Islet of Langerhans (tissue), 1 donor: ENCODE measurements around the gene APOBEC3B.
A peak's percentile ranks its signal among the peaks of the same experiment; 100 is the strongest.
"Not testable (repeated sequence)": the region's sequence is repeated elsewhere in the genome, so short reads cannot be mapped to it uniquely, and the experiment has no call there.

Experiments
- FAIRE-seq: peaks from one replicate; lab custom pipeline; 2011; peaks lifted over from hg19 to GRCh38; lab: Jason Lieb, UNC

The APOBEC3B gene

DNA sequence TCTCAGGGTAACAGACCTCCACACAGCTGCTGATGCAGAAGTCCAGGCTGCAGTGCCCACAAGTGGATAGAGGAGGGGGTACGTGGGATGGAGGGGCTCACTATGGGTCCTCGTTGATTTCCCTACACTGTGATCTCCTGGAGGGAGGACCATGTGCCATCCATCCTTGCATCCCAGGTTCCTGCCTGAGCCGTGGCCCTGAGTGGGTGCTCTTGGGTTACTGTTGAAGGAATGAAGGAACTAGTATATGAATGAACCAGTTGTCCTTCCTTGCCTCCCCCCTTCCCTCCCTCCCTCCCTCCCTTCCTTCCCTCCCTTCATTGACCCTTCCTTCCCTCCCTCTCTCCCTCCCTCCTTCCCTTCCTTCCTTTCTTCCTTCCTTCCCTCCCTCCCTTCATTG, 15.4 kb downstream of the APOBEC3B start:
- FAIRE-seq = no peak

DNA sequence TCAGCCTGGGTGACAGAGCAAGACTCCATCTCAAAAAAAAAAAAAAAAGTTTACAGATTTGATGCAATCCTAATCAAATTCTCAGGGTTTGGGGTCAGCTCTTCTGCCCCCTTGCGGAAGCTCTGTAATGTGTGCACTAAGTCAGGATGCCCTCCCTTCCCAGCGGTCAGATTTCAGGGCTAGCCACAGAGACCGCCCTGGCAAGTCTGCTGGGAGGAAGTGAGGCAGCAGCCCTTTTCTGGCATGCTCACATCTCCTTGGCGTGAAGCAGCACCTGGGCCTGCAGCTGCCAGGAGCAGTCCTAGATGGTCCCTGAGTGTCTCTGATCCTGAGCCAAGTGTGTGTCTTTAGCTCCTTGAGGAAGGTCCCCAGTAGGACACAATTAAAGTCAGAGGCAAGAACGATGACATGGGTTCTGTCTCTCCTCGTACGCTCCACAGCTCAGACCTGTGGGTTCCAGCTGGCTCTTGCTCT, 21.1 kb downstream of the APOBEC3B start:
- FAIRE-seq = peak; percentile 70

DNA sequence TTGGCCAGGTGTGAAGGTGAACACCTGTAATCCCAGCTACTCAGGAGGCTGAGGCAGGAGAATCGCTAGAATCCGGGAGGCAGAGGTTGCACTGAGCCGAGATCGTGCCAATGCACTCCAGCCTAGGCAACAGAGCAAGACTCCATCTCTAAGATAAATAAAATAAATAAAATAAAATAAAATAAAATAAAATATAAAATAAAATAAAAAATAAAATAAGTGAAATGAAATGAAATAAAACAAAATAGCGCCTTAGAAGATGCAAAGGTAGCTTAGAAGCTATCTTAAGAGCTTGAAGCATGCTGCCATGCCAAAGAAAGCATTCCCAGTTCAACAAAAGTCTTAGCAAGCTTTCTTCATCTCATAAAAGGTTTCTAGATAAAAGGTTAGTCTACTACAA, 25.0 kb downstream of the APOBEC3B start:
- no peak for FAIRE-seq

DNA sequence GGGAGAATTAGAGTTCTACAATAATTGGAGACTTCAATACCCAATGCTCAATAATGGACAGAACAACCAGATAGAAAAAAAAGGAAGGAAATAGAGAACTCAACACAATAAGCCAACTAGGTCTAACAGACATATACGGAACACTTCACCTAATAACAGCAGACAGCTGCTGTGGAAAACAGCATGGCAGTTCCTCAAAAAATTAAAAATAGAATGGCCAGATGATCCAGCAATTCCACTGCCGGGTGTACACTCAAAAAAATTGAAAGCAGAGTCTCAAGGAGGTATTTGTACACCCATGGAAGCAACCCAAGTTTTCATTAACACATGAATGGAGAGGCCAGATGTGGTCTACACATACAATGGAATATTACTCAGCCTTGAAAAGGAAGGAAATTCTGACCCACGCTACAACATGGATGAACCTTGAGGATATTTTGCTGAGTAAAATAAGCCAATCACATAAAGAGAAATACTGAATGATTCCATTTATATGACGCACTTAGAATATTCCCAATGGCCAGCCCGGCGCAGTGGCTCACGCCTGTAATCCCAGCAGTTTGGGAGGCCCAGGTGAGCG, 26.2 kb downstream of the APOBEC3B start:
- not testable (repeated sequence) for FAIRE-seq

- FAIRE-seq = no peak
Observed at GRCh38 chr22:39010946-39011345, 28.8 kb downstream of the APOBEC3B start.

DNA sequence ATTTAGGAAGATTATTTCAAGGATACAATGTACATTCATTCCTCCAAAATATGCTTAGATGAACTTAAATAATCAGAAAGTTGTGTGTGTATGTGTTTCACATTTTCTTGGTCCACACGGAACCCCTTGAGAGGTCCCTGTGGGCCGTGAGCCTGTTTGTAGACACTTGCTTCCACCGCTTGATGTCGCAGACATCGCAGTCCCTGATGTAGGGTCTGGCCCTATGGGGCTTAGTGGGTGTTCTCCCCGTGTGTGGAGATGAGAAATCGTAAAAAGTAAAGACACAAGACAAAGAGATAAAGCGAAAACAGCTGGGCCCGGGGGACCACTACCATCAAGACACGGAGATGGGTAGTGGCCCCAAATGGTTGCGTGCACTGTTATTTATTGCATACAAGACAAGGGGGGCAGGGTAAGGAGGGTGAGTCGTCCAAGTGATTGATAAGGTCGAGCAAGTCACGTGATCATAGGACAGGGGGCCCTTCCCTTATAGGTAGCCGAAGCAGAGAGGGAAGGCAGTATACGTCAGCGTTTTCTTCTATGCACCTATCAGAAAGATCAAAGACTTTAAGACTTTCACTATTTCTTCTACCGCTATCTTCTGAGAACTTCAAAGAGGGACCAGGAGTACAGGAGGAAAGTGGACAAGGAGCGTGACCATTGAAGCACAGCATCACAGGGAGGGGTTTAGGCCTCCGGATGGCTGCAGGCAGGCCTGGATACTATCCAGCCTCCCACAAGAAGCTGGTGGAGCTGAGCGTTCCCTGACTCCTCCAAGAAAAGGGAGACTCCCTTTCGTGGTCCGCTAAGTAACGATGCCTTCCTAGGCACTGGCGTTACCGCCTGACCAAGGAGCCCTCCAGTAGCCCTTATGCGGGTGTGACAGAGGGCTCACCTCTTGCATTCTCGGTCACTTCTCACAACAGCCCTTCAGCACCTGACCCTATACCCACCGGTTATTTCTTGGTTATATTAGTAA, 30.7 kb downstream of the APOBEC3B start:
- FAIRE-seq = no peak

- not testable (repeated sequence) for FAIRE-seq
Observed at GRCh38 chr22:39013561-39013941, 31.4 kb downstream of the APOBEC3B start.

- no peak for FAIRE-seq
Observed at GRCh38 chr22:39013942-39014722, 32.0 kb downstream of the APOBEC3B start, which contains the start of gene APOBEC3C. TSS of gene APOBEC3C (plus strand) at chr22:39014257. CDS start at chr22:39014363, 106 bp downstream.

DNA sequence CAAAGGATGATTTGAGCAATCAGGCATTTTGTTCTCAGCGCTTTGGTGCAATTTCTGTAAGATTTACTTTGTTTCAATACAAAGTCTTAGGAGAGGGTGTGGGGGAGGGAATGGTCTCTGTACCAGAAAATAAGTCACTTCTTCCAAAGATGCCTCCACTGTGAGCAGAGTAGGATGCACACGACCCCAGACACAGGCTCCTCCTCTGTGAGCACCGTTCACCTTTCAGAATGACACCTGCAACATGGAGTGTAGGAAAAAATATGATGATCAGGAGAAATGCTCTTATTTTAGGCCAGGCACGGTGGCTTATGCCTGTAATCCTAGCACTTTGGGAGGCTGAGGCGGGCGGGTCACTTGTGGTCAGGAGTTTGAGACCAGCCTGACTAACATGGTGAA, 32.6 kb downstream of the APOBEC3B start:
- not testable (repeated sequence) for FAIRE-seq

DNA sequence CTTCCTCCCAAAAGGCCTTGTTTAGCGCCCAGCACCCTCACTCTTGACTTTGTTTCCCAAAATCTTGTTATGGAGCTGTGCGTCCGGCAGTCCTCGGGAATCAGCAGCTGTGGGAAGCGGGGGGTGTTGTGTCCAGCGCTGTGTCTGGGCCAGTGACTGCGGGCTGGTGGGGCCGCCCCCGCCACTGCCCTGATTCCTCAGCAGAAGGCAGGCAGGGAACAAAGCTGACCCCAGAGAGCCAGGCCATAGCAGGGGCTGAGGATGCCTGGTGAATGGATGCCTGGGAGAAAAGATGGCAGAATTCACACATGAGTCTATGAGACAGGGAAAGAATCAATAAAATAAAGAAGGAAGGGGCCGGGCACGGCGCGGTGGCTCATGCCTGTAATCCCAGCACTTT, 34.4 kb downstream of the APOBEC3B start:
- FAIRE-seq = no peak

DNA sequence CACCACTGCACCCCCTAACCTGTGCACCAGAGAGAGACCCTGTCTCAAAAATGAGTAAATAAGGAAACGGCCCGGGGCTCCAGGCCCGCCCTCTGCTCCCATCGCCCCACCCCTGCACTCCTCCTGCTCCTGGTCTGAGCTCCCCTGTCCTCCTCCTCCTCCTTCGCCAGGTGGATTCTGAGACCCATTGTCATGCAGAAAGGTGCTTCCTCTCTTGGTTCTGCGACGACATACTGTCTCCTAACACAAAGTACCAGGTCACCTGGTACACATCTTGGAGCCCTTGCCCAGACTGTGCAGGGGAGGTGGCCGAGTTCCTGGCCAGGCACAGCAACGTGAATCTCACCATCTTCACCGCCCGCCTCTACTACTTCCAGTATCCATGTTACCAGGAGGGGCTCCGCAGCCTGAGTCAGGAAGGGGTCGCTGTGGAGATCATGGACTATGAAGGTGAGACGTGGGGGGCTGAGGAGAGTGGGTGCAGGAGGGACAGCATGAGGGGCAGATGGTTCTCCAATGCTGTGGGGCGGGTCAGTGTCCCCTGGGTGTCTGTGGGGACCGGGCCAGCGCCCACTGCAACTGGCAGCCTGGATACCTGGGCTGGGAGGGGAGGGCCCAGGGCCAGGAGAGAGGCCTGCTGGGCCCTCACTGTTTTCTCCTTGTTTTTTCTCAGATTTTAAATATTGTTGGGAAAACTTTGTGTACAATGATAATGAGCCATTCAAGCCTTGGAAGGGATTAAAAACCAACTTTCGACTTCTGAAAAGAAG, 35.6 kb downstream of the APOBEC3B start:
- FAIRE-seq = no peak

DNA sequence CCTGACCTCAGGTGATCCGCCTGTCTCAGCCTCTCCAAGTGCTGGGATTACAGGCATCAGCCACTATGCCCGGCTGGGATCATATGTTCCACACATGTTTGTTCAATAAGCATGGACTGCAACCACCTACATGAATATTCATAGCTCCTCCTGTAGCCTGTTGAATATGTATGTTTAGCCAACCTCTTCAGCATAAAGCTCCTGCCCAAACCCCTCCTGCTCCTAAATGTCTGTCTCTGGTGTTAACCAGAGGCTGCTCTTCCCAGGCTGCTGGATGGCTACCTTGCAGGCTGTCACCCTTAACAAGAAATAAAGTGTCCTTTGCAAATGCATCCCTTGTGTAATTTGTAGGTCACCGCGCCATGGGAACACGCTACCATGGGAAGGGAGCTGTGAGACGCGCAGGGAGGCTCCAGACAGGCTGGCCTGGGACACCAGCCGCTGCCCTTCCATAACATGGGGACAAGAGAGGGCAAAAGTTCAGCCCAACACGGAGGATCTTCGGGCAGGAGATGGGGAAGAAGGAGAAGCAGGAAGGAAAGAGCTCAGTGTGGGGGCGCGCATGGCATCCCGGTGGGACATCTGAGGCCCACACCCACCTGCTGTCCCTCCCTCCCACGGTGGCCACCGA, 38.0 kb downstream of the APOBEC3B start:
- not testable (repeated sequence) for FAIRE-seq

DNA sequence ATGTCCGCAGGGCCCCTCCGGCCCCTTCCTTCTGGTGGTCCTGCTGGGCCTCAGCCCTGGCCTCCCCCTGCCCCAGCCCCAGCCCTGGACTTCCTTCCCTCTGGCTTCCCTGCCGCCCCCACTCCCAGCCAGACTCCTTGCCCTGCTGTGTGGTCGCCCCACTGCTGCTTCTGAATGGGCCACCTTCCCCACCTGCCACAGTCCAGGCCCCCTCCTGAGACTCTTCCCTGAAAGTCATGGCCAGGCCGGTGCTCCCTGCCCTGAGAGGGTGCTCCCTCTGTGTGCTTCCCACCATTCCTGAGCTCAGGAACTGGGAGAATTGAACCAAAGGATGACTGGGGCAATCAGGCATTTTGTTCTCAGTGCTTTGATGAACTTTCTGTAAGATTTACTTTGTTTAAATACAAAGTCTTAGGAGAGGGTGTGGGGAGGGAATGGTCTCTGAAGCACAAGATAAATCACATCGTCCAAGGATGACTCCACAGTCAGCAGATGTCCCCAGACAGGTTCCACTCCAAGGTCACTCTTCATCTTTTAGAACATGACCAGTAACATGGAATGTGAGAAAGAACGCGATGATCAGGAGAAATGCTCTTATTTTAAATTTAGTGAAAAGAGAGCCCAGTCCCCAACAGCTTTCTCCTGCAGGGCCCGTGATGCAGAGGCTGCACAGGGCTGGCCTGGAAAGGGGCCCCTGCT, 39.6 kb downstream of the APOBEC3B start:
- FAIRE-seq = no peak

DNA sequence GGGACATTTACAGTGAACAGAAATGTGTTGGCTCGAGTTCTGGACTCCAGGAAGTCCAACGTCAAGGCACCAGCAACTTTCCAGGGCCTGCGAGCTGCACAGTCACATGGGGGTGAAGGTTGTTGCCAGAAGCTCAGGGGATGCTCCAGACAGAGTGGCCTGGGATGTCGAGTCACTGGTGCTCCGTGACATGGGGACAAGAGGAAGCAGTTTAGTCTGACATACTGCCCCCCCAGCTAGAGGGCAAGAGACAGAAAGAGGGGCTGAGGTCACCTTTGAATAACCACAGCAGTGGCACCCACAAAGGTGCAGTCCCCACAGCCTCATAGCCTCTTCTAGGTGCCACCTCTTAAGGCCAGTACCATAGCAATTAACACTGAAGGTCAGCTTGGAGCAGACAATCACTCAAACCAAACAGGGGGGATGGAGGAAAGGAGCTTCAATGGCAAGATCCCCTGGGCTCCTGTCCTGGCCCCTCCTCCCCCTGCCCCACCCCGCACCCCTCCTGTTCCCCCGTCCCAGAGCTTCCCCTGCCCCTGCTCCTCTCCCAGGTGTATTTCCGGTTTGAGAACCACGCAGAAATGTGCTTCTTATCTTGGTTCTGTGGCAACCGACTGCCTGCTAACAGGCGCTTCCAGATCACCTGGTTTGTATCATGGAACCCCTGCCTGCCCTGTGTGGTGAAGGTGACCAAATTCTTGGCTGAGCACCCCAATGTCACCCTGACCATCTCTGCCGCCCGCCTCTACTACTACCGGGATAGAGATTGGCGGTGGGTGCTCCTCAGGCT, 42.6 kb downstream of the APOBEC3B start:
- FAIRE-seq = no peak

DNA sequence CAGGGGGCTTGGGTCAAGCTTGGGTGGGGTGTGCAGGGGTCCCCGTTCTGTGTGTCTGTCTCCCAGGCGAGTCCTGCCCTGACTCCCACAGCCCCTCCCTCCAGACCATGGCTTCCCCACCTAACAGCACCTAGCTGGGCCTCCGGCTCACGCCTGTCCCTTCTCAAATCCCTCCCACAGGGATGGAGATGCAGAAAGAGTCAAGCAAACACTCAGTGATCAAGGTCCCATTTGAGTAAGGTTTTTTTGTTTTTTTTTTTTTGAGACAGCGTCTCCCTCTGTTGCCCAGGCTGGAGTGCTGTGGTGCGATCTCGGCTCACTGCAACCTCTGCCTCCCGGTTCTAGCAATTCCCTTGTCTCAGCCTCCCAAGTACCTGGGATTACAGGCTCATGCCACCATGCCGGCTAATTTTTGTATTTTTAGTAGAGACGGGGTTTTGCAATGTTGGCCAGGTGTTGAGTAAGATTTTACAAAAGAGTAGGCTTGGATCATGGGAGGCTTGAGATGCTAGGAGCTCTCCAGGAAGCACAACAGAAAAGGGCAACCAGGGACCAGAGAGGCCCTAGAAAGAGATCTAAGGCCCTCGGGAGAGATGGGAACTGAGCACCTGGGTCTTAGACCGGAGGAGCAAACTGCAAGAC, 44.5 kb downstream of the APOBEC3B start:
- FAIRE-seq = no peak

GRCh38 chr22:39027717-39028116, 45.6 kb downstream of the APOBEC3B start:
- no peak for FAIRE-seq

DNA sequence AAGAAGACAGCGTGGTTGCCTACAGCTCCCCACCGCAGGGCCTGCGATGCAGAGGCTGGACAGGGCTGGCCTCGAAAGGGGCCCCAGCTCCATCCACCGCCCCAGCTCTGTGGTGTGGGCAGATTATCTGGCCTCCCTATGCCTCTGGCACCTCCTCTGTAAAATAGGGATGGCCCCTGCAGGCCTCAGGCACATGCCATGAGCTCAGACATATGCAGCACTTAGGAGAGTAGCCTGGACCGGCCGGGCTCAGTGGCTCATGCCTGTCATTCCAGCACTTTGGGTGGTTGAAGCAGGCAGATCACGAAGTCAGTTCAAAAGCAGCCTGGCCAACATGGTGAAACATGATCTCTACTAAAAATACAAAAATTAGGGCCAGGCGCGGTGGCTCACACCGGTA, 46.1 kb downstream of the APOBEC3B start:
- no peak for FAIRE-seq

DNA sequence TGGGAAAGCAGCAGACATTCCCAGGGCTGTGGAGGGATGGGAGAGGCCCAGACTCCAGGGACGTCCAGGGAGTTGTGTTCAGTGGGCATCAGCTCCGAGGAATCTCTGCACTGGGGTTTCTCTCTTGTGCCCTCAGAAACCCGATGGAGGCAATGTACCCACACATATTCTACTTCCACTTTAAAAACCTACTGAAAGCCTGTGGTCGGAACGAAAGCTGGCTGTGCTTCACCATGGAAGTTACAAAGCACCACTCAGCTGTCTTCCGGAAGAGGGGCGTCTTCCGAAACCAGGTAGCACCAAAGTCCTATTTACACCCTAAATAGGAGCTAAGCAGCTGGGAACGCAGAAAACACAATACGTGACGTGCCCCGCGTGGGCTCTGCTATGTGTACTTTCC, 47.1 kb downstream of the APOBEC3B start:
- no peak for FAIRE-seq

DNA sequence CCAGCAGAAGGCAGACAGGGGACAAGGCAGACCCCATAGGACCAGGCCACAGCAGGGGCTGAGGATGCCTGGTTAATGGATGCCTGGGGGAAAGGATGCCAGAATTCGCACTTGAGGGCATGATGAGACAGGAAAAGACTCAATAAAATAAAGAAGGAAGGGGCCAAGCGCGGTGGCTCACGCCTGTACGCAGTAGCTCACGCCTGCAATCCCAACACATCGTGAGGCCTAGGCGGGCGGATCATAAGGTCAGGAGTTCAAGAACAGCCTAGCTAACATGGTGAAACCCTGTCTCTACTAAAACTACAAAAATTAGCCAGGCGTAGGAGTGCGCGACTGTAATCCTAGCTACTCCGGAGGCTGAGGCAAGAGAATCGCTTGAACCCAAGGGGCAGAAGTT, 48.6 kb downstream of the APOBEC3B start:
- FAIRE-seq = no peak
